LNCaP clone FGC (cell line): Measurements from ENCODE around the gene NMUR2.

Experiments used
- DNase-seq: peaks from one replicate; pipeline ENCODE4 v3.0.0-alpha.2; 2011; ENCODE audit warnings: low read depth
- H3K4me3 ChIP-seq: 2 replicates; pipeline ENCODE4 v1.5.1; 2011; ENCODE audit warnings: mild to moderate bottlenecking, low read depth, low read length, control low read depth
- CTCF ChIP-seq: IDR thresholded peaks from 2 replicates; pipeline ENCODE4 v1.5.1; 2012; ENCODE audit warnings: mild to moderate bottlenecking; ENCODE audit not compliant: control insufficient read depth, insufficient read depth; ENCODE audit errors: extremely low read depth

NMUR2 gene

GRCh38 chr5:152405145-152405544, at the start of gene NMUR2:
Gene NMUR2, minus strand, starts transcription at chr5:152405279. Its CDS starts 166 bp downstream, at chr5:152405113.
- no peak for TF ChIP-seq CTCF
- no peak within 1 kb of the TSS for H3K4me3 ChIP-seq
- no peak for DNase-seq

- DNase-seq: no peak
- TF ChIP-seq CTCF: no peak
- no peak overlapping the region for H3K4me3 ChIP-seq
These were observed 38.9 kb upstream of the NMUR2 start for GRCh38 chr5:152443935-152444334.

- H3K4me3 ChIP-seq: no peak overlapping the region
- TF ChIP-seq CTCF: no peak
- no peak for DNase-seq
These were observed 34.7 kb upstream of the NMUR2 start for GRCh38 chr5:152439791-152440190.

GRCh38 chr5:152437866-152438265, 32.8 kb upstream of the NMUR2 start:
- H3K4me3 ChIP-seq: no peak overlapping the region
- no peak for DNase-seq
- TF ChIP-seq CTCF: no peak

- no peak overlapping the region for H3K4me3 ChIP-seq
- no peak for DNase-seq
- no peak for TF ChIP-seq CTCF
These were observed 22.6 kb upstream of the NMUR2 start for GRCh38 chr5:152427721-152428120.

- no peak overlapping the region for H3K4me3 ChIP-seq
- no peak for DNase-seq
- TF ChIP-seq CTCF: no peak
These were observed 20.0 kb upstream of the NMUR2 start for GRCh38 chr5:152425083-152425482.

- no peak overlapping the region for H3K4me3 ChIP-seq
- TF ChIP-seq CTCF: no peak
- no peak for DNase-seq
These were observed 19.4 kb upstream of the NMUR2 start for GRCh38 chr5:152424501-152424900.
